Measurements from ENCODE around the gene PRLR.

PRLR gene

GRCh38 chr5:35160486-35161116, 69.7 kb downstream of the PRLR start:
- Histone ChIP-seq H3K9ac (ENCODE audit: low read length in 2 of 2) (no peak overlapping the region), H3K27ac (ENCODE audit: low read length) (no peak overlapping the region), H3K36me3 (ENCODE audit: control insufficient read depth in 2 of 2, insufficient read depth in 2 of 2, low read length in 2 of 2) (no peaks in the 10 kb centered on the region), H3K4me1 (ENCODE audit: control insufficient read depth, insufficient read depth, low read length) (no peaks in the 10 kb centered on the region), H3K9me3 (ENCODE audit: control insufficient read depth in 2 of 2, low read length in 2 of 2) (no peaks in the 10 kb centered on the region), H3K27me3 (ENCODE audit: control insufficient read depth in 1 of 2, insufficient read depth in 2 of 2, low read length in 2 of 2) (no peaks in the 10 kb centered on the region), H3K4me3 (ENCODE audit: low read length in 2 of 2) (no peak overlapping the region)

- H3K9me3 ChIP-seq (ENCODE audit: control insufficient read depth in 2 of 2, low read length in 2 of 2), result no peaks in the 10 kb centered on the region
- H3K27ac ChIP-seq (ENCODE audit: low read length), result no peak overlapping the region
- H3K4me1 ChIP-seq (ENCODE audit: control insufficient read depth, insufficient read depth, low read length), result no peaks in the 10 kb centered on the region
- H3K27me3 ChIP-seq (ENCODE audit: control insufficient read depth in 1 of 2, insufficient read depth in 2 of 2, low read length in 2 of 2), result no peaks in the 10 kb centered on the region
- no peak overlapping the region for H3K9ac ChIP-seq (ENCODE audit: low read length in 2 of 2)
- no peak overlapping the region for H3K4me3 ChIP-seq (ENCODE audit: low read length in 2 of 2)
- no peaks in the 10 kb centered on the region for H3K36me3 ChIP-seq (ENCODE audit: control insufficient read depth in 2 of 2, insufficient read depth in 2 of 2, low read length in 2 of 2)
Measured at GRCh38 chr5:35159370-35159742, 70.9 kb downstream of the PRLR start.

- Histone ChIP-seq H3K36me3 (ENCODE audit: control insufficient read depth in 2 of 2, insufficient read depth in 2 of 2, low read length in 2 of 2) (no peaks in the 10 kb centered on the region), H3K9ac (ENCODE audit: low read length in 2 of 2) (no peak overlapping the region), H3K27me3 (ENCODE audit: control insufficient read depth in 1 of 2, insufficient read depth in 2 of 2, low read length in 2 of 2) (no peaks in the 10 kb centered on the region), H3K4me1 (ENCODE audit: control insufficient read depth, insufficient read depth, low read length) (no peaks in the 10 kb centered on the region), H3K4me3 (ENCODE audit: low read length in 2 of 2) (no peak overlapping the region), H3K9me3 (ENCODE audit: control insufficient read depth in 2 of 2, low read length in 2 of 2) (no peaks in the 10 kb centered on the region), H3K27ac (ENCODE audit: low read length) (no peak overlapping the region)
Measured at GRCh38 chr5:35158622-35159369, 71.5 kb downstream of the PRLR start.

GRCh38 chr5:35158204-35158603, 72.1 kb downstream of the PRLR start:
- no peaks in the 10 kb centered on the region for H3K27me3 ChIP-seq (ENCODE audit: control insufficient read depth in 1 of 2, insufficient read depth in 2 of 2, low read length in 2 of 2)
- H3K27ac ChIP-seq (ENCODE audit: low read length), result no peak overlapping the region
- H3K4me3 ChIP-seq (ENCODE audit: low read length in 2 of 2), result no peak overlapping the region
- H3K4me1 ChIP-seq (ENCODE audit: control insufficient read depth, insufficient read depth, low read length), result no peaks in the 10 kb centered on the region
- no peak overlapping the region for H3K9ac ChIP-seq (ENCODE audit: low read length in 2 of 2)
- no peaks in the 10 kb centered on the region for H3K36me3 ChIP-seq (ENCODE audit: control insufficient read depth in 2 of 2, insufficient read depth in 2 of 2, low read length in 2 of 2)
- no peaks in the 10 kb centered on the region for H3K9me3 ChIP-seq (ENCODE audit: control insufficient read depth in 2 of 2, low read length in 2 of 2)

- Histone ChIP-seq H3K27ac (ENCODE audit: low read length) (no peak overlapping the region), H3K9ac (ENCODE audit: low read length in 2 of 2) (no peak overlapping the region), H3K36me3 (ENCODE audit: control insufficient read depth in 2 of 2, insufficient read depth in 2 of 2, low read length in 2 of 2) (no peaks in the 10 kb centered on the region), H3K4me3 (ENCODE audit: low read length in 2 of 2) (no peak overlapping the region), H3K27me3 (ENCODE audit: control insufficient read depth in 1 of 2, insufficient read depth in 2 of 2, low read length in 2 of 2) (no peaks in the 10 kb centered on the region), H3K9me3 (ENCODE audit: control insufficient read depth in 2 of 2, low read length in 2 of 2) (no peaks in the 10 kb centered on the region), H3K4me1 (ENCODE audit: control insufficient read depth, insufficient read depth, low read length) (no peaks in the 10 kb centered on the region)
Measured at GRCh38 chr5:35153375-35153932, 76.8 kb downstream of the PRLR start.

GRCh38 chr5:35152733-35153132, 77.6 kb downstream of the PRLR start:
- Histone ChIP-seq H3K4me3 (ENCODE audit: low read length in 2 of 2) (no peak overlapping the region), H3K9ac (ENCODE audit: low read length in 2 of 2) (no peak overlapping the region), H3K4me1 (ENCODE audit: control insufficient read depth, insufficient read depth, low read length) (no peaks in the 10 kb centered on the region), H3K27me3 (ENCODE audit: control insufficient read depth in 1 of 2, insufficient read depth in 2 of 2, low read length in 2 of 2) (no peaks in the 10 kb centered on the region), H3K36me3 (ENCODE audit: control insufficient read depth in 2 of 2, insufficient read depth in 2 of 2, low read length in 2 of 2) (no peaks in the 10 kb centered on the region), H3K27ac (ENCODE audit: low read length) (no peak overlapping the region), H3K9me3 (ENCODE audit: control insufficient read depth in 2 of 2, low read length in 2 of 2) (no peaks in the 10 kb centered on the region)

GRCh38 chr5:35151146-35151920, 79.0 kb downstream of the PRLR start:
- Histone ChIP-seq H3K9me3 (ENCODE audit: control insufficient read depth in 2 of 2, low read length in 2 of 2) (no peaks in the 10 kb centered on the region), H3K4me1 (ENCODE audit: control insufficient read depth, insufficient read depth, low read length) (no peaks in the 10 kb centered on the region), H3K9ac (ENCODE audit: low read length in 2 of 2) (no peak overlapping the region), H3K27me3 (ENCODE audit: control insufficient read depth in 1 of 2, insufficient read depth in 2 of 2, low read length in 2 of 2) (no peaks in the 10 kb centered on the region), H3K27ac (ENCODE audit: low read length) (no peak overlapping the region), H3K36me3 (ENCODE audit: control insufficient read depth in 2 of 2, insufficient read depth in 2 of 2, low read length in 2 of 2) (no peaks in the 10 kb centered on the region), H3K4me3 (ENCODE audit: low read length in 2 of 2) (no peak overlapping the region)

GRCh38 chr5:35149041-35149440, 81.2 kb downstream of the PRLR start:
- Histone ChIP-seq H3K27me3 (ENCODE audit: control insufficient read depth in 1 of 2, insufficient read depth in 2 of 2, low read length in 2 of 2) (no peaks in the 10 kb centered on the region), H3K9me3 (ENCODE audit: control insufficient read depth in 2 of 2, low read length in 2 of 2) (no peaks in the 10 kb centered on the region), H3K4me3 (ENCODE audit: low read length in 2 of 2) (no peak overlapping the region), H3K36me3 (ENCODE audit: control insufficient read depth in 2 of 2, insufficient read depth in 2 of 2, low read length in 2 of 2) (no peaks in the 10 kb centered on the region), H3K4me1 (ENCODE audit: control insufficient read depth, insufficient read depth, low read length) (no peaks in the 10 kb centered on the region), H3K27ac (ENCODE audit: low read length) (no peak overlapping the region), H3K9ac (ENCODE audit: low read length in 2 of 2) (no peak overlapping the region)

GRCh38 chr5:35146406-35146805, 83.9 kb downstream of the PRLR start:
- Histone ChIP-seq H3K36me3 (ENCODE audit: control insufficient read depth in 2 of 2, insufficient read depth in 2 of 2, low read length in 2 of 2) (no peaks in the 10 kb centered on the region), H3K4me1 (ENCODE audit: control insufficient read depth, insufficient read depth, low read length) (no peaks in the 10 kb centered on the region), H3K9ac (ENCODE audit: low read length in 2 of 2) (no peak overlapping the region), H3K27me3 (ENCODE audit: control insufficient read depth in 1 of 2, insufficient read depth in 2 of 2, low read length in 2 of 2) (no peaks in the 10 kb centered on the region), H3K9me3 (ENCODE audit: control insufficient read depth in 2 of 2, low read length in 2 of 2) (no peaks in the 10 kb centered on the region), H3K27ac (ENCODE audit: low read length) (no peak overlapping the region), H3K4me3 (ENCODE audit: low read length in 2 of 2) (no peak overlapping the region)

- Histone ChIP-seq H3K4me1 (ENCODE audit: control insufficient read depth, insufficient read depth, low read length) (no peaks in the 10 kb centered on the region), H3K4me3 (ENCODE audit: low read length in 2 of 2) (no peak overlapping the region), H3K9me3 (ENCODE audit: control insufficient read depth in 2 of 2, low read length in 2 of 2) (no peaks in the 10 kb centered on the region), H3K27ac (ENCODE audit: low read length) (no peak overlapping the region), H3K9ac (ENCODE audit: low read length in 2 of 2) (no peak overlapping the region), H3K27me3 (ENCODE audit: control insufficient read depth in 1 of 2, insufficient read depth in 2 of 2, low read length in 2 of 2) (no peaks in the 10 kb centered on the region), H3K36me3 (ENCODE audit: control insufficient read depth in 2 of 2, insufficient read depth in 2 of 2, low read length in 2 of 2) (no peaks in the 10 kb centered on the region)
Measured at GRCh38 chr5:35145691-35146317, 84.5 kb downstream of the PRLR start.

All from stomach smooth muscle (tissue), 2 donors.